ENCODE data around the gene EXOC4.

The EXOC4 gene

DNA sequence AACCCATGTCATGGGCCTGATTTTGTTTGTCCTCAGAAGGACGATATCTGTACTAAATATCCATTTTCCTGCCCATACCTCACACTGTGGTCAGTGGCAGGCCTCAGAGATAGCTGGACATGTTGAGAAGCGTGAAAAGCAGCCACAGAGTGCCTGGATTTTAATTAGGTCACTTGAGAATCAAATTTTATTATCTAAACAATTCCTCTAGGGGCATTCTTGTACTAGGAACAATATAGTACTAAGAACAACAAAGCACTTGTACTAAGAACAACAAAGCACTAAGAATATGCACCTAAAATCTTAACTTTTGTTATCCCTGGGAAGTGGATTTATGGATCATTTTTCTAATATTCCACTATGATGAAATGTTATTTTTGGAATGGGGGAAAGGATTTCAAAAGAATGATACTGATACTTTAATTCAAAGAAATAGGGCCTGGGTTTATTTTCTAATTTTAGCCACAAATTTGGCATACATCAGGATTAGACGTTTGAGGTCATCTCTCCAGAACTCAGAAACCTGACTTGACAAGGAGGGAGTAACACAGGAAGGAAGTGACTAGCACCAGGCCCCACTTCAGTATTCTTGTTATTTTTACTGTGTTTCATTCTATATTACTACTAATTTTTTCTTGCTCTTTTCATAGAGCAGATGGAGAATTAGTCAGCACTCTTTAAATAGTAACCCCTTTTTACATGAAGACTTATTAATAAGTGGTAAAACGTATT, 112.2 kb downstream of the EXOC4 start:
- no peak for DNase-seq (ENCODE audit: low read depth)

DNA sequence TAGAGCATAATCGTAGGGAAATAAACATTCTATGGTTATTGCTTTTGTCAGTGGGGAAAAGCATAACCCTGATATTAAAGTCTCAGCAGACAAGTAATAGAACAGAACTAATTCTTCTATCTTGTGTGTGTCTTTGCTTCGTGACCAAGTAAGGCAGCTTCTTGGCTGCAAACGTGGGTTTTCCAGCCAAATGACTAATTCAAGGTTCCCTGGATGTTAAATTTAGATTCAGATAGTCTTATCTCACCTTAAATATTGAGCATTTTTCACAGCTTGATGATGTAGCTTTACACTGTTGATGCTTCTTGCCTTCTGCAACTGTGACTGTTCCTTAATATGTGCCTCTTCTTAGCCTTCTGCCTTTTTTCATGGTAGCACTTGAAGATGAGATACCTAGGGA, 113.0 kb downstream of the EXOC4 start:
- no peak for DNase-seq (ENCODE audit: low read depth)

DNA sequence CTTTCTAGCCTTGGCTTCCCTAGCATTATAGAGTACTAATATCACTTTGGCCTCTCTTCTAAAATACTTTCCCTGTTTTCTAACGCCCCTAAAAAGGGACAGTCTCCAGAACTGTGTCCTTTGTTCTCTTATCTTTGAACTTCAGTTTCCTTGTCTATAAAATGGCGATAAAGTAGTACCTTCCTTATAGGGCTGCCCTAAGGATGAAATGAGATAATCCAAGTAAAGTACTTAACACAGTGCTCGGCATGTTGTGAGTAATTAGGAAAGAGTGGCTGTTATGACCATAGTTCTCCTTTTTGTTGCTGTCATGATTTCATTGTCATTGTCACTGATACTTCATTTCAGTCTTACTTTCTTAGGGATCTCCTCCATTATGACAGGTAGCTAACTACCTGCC, 114.7 kb downstream of the EXOC4 start:
- no peak for DNase-seq (ENCODE audit: low read depth)

DNA sequence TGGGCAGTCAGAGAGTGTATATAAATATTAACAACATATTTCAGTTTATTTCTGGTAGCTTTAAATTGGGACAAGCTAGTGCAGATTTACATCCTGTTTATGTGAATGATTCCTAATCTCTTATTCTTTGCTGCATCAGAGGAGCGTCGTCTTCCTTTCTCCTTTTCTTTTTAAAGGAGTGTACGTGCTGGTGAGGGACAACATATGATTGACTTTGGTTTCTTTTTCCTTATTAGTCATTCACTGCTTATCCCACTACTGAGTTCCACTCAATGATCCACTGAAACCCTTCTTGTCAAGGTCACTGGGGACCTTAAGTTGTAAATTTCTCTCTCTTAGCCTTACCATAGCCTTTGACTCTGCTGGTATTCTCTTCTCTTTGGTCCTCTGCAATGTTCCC, 116.3 kb downstream of the EXOC4 start:
- DNase-seq (ENCODE audit: low read depth): no peak

DNA sequence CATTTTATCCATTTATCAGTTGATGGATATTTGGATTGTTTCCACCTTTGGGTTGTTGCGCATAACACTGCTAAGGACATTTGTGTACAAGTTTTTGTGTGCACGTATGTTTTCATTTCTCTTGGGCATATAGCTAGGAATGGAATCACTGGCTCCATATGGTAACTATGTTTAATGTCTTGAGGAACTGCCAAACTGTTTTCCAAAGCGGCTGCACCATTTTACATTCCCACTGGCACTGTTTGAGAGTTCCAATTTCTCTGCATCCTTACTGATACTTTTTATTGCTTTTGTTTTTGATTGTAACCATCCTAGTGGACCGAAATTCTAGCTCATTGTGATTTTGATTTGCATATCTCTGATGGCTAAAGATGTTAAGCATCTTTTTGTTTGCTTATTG, 118.7 kb downstream of the EXOC4 start:
- no peak for DNase-seq (ENCODE audit: low read depth)

- DNase-seq (ENCODE audit: low read depth): no peak
These were observed 119.5 kb downstream of the EXOC4 start for GRCh38 chr7:133372337-133372736.

- DNase-seq (ENCODE audit: low read depth): no peak
These were observed 123.6 kb downstream of the EXOC4 start for GRCh38 chr7:133376514-133376913.

DNA sequence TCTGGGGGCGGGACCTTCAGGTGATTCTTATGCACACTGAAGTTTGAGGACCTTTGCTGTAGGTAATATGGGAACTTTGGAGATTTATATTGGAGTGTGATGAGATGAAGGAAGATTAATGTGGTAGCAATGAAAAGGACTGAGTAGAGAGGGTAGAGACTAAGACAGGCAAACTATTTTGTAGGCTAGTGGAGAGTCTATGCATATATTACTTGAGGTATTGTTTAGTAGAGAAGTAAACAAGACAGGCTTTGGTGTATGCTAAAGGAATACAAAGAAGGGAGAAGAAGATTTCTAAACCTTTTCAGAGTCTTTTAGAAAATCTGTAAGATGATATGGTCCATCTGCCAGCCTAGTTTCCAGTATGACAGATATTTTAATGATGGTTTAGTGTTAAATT, 129.1 kb downstream of the EXOC4 start:
- DNase-seq (ENCODE audit: low read depth): no peak

DNA sequence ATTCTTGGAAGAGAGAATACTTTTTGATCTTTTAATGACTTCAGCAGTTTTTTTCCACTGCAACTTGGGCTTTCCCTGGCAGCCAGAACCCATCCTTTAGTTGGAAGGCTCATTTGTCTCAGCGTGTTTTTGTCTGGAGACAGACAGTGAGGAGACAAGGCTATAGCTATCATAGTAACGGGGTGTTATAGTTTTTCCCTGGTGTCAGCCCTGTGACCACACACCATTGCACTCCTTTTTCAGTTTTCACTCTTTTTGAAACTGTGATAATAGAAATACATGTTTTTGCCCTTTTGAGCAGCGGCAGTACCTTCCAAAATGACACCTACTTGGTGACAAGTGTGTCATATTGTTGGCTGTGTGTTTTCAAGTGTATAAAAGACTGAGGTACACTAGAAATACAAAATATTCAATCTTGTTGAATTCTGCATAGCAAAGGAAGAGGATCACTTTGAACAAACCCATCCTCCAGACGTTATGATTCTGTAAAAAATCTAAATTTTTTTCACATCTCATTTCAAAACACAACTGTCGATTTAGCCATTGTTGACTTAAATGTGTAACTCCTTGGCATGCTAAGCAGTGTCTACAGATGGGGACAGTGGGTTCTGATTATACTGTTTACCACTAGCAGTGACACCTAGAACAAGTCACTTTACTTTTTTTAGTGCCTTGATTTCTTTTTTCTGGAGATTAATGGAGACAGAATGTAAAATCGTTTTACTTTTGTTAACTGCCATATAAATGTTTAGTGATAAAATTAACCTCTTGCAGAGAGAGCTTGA, 130.1 kb downstream of the EXOC4 start:
- no peak for DNase-seq (ENCODE audit: low read depth)

DNA sequence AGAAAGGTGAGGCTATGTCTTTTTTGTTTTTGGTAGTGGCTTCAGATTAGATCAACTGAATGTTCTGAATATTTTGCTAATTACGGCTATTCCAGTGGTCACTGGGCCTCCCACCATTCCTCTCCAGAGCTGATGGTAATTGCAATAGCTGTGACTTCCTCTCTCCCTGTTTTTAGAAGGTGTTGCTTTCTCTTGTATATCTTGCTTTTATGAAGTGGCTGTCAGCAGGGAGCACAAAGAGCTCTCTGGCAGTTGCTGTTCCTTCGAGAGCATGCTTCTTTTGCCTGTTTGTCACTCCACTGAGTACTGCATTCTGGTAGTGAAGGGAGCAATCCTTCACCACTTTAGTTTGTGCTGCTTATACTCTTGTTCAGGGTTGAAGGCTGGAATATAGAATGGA, 133.3 kb downstream of the EXOC4 start:
- DNase-seq (ENCODE audit: low read depth): no peak

GRCh38 chr7:133389727-133390126, 136.8 kb downstream of the EXOC4 start:
- DNase-seq (ENCODE audit: low read depth): no peak

DNA sequence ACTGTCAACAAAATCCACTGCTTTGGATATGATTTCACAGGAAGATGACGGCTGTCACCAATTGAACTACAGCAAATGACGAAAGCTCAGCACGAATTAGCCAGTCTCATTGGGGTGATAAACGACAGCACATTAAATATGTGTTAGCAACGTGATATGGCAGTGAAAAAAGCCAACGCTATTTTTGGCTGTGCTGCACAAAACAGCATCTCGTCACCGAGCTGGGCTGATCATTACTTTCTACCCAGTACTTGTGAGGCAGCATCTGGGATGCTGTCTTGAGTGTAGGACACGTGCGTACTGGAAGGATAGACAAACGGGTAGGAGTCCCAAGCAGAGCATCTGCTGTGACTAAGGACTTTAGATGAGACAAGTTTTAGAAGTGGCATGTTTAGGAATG, 138.3 kb downstream of the EXOC4 start:
- no peak for DNase-seq (ENCODE audit: low read depth)

GRCh38 chr7:133394369-133394768, 141.5 kb downstream of the EXOC4 start:
- DNase-seq (ENCODE audit: low read depth): no peak

- no peak for DNase-seq (ENCODE audit: low read depth)
These were observed 142.7 kb downstream of the EXOC4 start for GRCh38 chr7:133395551-133395950.

- no peak for DNase-seq (ENCODE audit: low read depth)
These were observed 145.6 kb downstream of the EXOC4 start for GRCh38 chr7:133398506-133398905.

DNA sequence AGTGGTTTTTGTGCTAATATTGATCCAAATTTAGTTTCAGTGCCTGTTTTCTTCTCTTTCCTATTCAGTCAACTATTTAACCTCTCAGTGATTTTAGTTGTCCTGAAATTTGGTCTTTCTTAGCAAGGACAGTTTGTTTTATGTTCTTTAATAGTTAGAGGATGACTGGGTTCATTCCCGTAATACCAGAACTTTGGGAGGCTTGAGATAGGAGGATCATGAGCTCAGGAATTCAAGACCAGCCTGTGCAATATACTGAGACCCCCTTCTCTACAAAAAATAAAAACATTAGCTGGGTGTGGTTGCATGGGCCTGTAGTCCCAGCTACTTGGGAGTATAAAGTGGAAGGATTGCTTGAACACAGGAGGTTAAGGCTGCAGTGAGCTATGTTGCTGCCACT, 148.3 kb downstream of the EXOC4 start:
- no peak for DNase-seq (ENCODE audit: low read depth)

DNA sequence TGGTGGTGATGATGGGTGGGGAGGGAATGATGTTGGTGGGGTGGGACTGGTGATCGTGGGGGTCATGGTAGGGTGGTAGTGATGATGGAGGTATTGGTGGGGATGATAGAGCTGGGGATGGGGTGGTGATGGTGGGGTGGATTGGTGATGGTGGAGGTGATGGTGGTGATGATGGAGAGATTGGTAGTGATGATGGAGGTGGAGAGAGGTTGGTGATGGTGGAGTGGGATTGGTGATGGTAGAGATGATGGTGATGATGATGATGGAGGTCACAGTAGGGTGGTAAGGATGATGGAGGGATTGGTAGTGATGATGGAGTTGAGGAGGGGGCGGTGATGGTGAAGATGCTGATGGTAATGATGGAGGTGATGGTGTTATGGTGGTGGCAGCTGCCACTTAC, 155.3 kb downstream of the EXOC4 start:
- no peak for DNase-seq (ENCODE audit: low read depth)

GRCh38 chr7:133409421-133409820, 156.5 kb downstream of the EXOC4 start:
- DNase-seq (ENCODE audit: low read depth): no peak

- DNase-seq (ENCODE audit: low read depth): no peak
These were observed 157.1 kb downstream of the EXOC4 start for GRCh38 chr7:133409966-133410365.

GRCh38 chr7:133411395-133411794, 158.5 kb downstream of the EXOC4 start:
- no peak for DNase-seq (ENCODE audit: low read depth)

GRCh38 chr7:133412942-133413341, 160.1 kb downstream of the EXOC4 start:
- no peak for DNase-seq (ENCODE audit: low read depth)

DNA sequence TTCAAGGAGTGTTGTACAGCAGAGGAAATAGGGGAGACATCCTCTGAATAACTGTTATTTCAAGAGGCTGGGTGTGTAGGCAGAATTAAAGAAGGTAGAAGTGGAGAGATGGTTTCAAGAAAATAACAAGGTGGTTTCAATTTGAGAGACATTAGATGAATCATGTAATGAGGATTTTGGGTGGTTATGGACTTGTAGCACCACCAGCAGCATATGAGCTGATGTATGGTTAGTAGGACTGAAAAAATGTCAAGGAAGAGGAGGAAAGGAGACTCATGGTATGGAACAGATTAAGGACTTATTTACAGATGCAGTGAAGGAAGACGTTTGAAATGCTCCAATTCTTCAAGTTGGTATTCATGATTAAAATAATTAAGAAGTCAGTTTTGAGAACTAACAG, 166.2 kb downstream of the EXOC4 start:
- DNase-seq (ENCODE audit: low read depth): no peak

DNA sequence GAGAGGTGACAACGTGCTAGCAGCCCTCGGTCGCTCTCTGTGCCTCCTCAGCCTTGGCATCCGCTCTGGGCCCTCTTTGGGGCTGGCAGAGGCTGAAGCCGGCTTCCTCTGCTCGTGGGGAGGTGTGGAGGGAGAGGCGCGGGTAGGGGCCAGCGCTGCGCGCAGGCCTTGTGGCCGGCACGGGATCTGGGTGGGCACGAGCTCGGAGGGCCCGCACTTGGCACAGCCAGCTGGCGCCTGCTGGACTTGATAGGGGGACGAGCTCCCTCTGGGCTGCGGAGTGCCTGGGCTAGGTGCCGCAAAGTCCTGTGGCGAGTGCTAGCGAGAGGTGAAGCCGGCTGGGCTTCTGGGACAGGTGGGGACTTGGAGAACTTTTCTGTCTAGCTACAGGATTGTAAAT, 170.7 kb downstream of the EXOC4 start:
- DNase-seq (ENCODE audit: low read depth): no peak

GRCh38 chr7:133428326-133428725, 175.4 kb downstream of the EXOC4 start:
- no peak for DNase-seq (ENCODE audit: low read depth)

Data from activated gamma-delta T cell treated with anti-CD3 and anti-CD28 coated beads, Interleukin-2, amount 50 U/mL, for 16 hours (primary cell).